HL-60 (cell line): Measurements from ENCODE around the gene LGALS12.

Source experiments
- GABPA ChIP-seq: IDR thresholded peaks from 2 replicates; pipeline ENCODE4 v1.6.1; 2012; ENCODE audit warnings: low read depth
- POLR2AphosphoS5 ChIP-seq: IDR thresholded peaks from 2 replicates; pipeline ENCODE4 v1.6.1; 2012; ENCODE audit warnings: low read depth
- REST ChIP-seq: IDR thresholded peaks from 2 replicates; pipeline ENCODE4 v1.6.1; 2012; ENCODE audit warnings: low read depth; ENCODE audit not compliant: insufficient replicate concordance
- SPI1 ChIP-seq: IDR thresholded peaks from 2 replicates; pipeline ENCODE4 v1.6.1; 2012; ENCODE audit warnings: low read depth, mild to moderate bottlenecking, borderline replicate concordance
- TF ChIP-seq, protein P1 (sequence below): IDR thresholded peaks from one replicate; pipeline ENCODE4 v1.5.1; 2011; ENCODE audit warnings: low read length, control low read depth, inconsistent platforms; ENCODE audit not compliant: insufficient read depth

DNA sequence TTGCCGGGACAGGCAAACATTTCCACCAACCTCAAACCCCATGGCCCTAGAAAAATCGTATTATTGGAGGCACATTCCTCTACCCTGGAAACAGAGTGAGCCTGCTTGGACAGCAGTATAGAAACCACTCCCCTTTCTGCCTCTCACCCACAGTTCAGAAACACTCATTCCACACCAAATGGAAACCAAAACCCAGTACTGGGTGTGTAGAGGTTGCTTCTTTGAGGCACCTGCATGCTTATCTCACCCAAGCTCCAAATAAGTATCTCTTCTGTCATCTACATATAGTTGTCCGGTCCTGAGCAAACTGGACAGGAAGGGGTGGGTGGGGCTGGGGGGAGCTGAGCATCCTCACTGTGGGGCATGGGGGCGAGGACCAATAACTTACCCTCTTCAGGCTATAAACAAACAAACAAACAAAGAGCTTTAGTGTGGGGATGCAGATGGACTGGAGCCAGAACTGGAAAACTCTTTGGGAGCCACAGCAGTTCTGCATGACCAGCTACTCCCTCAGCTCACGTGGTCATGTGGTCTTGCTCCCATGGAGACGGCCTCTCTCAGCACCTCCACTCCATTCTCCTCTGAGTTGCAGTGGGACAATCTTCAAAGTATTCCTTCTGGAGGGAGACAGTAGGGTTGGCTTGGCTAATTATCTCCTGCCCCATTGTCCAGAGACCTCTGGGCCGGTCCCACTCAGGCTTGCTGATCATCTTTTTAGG lies 58.3 kb downstream of the LGALS12 start:
- TF ChIP-seq, protein P1, sequence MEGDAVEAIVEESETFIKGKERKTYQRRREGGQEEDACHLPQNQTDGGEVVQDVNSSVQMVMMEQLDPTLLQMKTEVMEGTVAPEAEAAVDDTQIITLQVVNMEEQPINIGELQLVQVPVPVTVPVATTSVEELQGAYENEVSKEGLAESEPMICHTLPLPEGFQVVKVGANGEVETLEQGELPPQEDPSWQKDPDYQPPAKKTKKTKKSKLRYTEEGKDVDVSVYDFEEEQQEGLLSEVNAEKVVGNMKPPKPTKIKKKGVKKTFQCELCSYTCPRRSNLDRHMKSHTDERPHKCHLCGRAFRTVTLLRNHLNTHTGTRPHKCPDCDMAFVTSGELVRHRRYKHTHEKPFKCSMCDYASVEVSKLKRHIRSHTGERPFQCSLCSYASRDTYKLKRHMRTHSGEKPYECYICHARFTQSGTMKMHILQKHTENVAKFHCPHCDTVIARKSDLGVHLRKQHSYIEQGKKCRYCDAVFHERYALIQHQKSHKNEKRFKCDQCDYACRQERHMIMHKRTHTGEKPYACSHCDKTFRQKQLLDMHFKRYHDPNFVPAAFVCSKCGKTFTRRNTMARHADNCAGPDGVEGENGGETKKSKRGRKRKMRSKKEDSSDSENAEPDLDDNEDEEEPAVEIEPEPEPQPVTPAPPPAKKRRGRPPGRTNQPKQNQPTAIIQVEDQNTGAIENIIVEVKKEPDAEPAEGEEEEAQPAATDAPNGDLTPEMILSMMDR = no peak
- no peak for TF ChIP-seq REST
- no peak for TF ChIP-seq SPI1
- no peak for TF ChIP-seq POLR2AphosphoS5
- TF ChIP-seq GABPA = no peak
